Mesendoderm (in vitro differentiated cells): ENCODE measurements around the gene LGALS3.

Experiments
- DNase-seq: peaks from one replicate; pipeline ENCODE4 v3.0.0; 2013
- H2AK5ac ChIP-seq: 2 replicates; pipeline ENCODE4 v1.6.1; 2013; ENCODE audit warnings: low read length, inconsistent platforms
- H2BK120ac ChIP-seq: 2 replicates; pipeline ENCODE4 v1.6.1; 2013; ENCODE audit warnings: low read depth, mild to moderate bottlenecking, low read length, moderate library complexity, mixed read lengths
- H2BK15ac ChIP-seq: replicated peaks from 2 replicates; pipeline ENCODE4 v1.6.1; 2013; ENCODE audit warnings: low read depth, mild to moderate bottlenecking, moderate library complexity
- H2BK5ac ChIP-seq: 2 replicates; pipeline ENCODE4 v1.6.1; 2013; ENCODE audit warnings: low read length, inconsistent platforms
- H3K18ac ChIP-seq: 2 replicates; pipeline ENCODE4 v1.6.1; 2013; ENCODE audit warnings: mild to moderate bottlenecking, low read length, mixed read lengths
- H3K23ac ChIP-seq: one replicate; pipeline ENCODE4 v1.6.1; 2013; ENCODE audit warnings: low read length
- H3K27ac ChIP-seq: 2 replicates; pipeline ENCODE4 v1.5.1; 2013; ENCODE audit warnings: low read depth, mild to moderate bottlenecking, inconsistent platforms, low read length, moderate library complexity
- H3K27me3 ChIP-seq: 2 replicates; pipeline ENCODE4 v1.6.1; 2013; ENCODE audit warnings: low read length, control low read depth, mild to moderate bottlenecking, inconsistent platforms; ENCODE audit not compliant: insufficient read depth, poor library complexity
- H3K36me3 ChIP-seq: 2 replicates; pipeline ENCODE4 v1.6.1; 2013; ENCODE audit warnings: low read length, inconsistent platforms; ENCODE audit not compliant: control insufficient read depth, insufficient read depth
- H3K4ac ChIP-seq: one replicate; pipeline ENCODE4 v1.6.1; 2013; ENCODE audit warnings: low read depth, mild to moderate bottlenecking, low read length, moderate library complexity
- H3K4me1 ChIP-seq: 2 replicates; pipeline ENCODE4 v1.6.1; 2013; ENCODE audit warnings: low read depth, low read length, inconsistent platforms; ENCODE audit not compliant: control insufficient read depth
- H3K4me2 ChIP-seq: 2 replicates; pipeline ENCODE4 v1.6.1; 2013; ENCODE audit warnings: low read length
- H3K4me3 ChIP-seq: 2 replicates; pipeline ENCODE4 v1.5.1; 2013; ENCODE audit warnings: mild to moderate bottlenecking, low read length
- H3K56ac ChIP-seq: one replicate; pipeline ENCODE4 v1.6.1; 2013; ENCODE audit warnings: low read length
- H3K79me1 ChIP-seq: 2 replicates; pipeline ENCODE4 v1.6.1; 2013; ENCODE audit warnings: low read length, inconsistent platforms
- H3K79me2 ChIP-seq: 2 replicates; pipeline ENCODE4 v1.6.1; 2013; ENCODE audit warnings: mild to moderate bottlenecking, low read length; ENCODE audit not compliant: control insufficient read depth, insufficient read depth
- H3K9ac ChIP-seq: 2 replicates; pipeline ENCODE4 v1.6.1; 2013; ENCODE audit warnings: low read length, inconsistent platforms
- H4K5ac ChIP-seq: one replicate; pipeline ENCODE4 v1.6.1; 2013; ENCODE audit warnings: low read length
- H4K8ac ChIP-seq: one replicate; pipeline ENCODE4 v1.6.1; 2013; ENCODE audit warnings: low read depth, mild to moderate bottlenecking, control low read depth, low read length, moderate library complexity
- WGBS: extraction: QIAGEN DNeasy Blood & Tissue Kit; methylation state at CpG from one replicate; pipeline ENCODE4 v1.1.7; 2013; ENCODE audit warnings: low lambda C conversion rate, missing lambda C conversion rate; ENCODE audit not compliant: insufficient coverage; ENCODE audit errors: extremely low coverage; 5-methylcytosine and 5-hydroxymethylcytosine counted together

Gene LGALS3

GRCh38 chr14:55136885-55137786 is 8.1 kb downstream of the LGALS3 start:
- Histone ChIP-seq H3K79me2 (no peaks in the 10 kb centered on the region), H3K27me3 (no peaks in the 10 kb centered on the region), H3K56ac (no peak overlapping the region), H3K23ac (peak overlapping the region; percentile 20), H4K8ac (no peak overlapping the region), H3K36me3 (no peaks in the 10 kb centered on the region), H3K4ac (no peak overlapping the region), H2BK120ac (no peak overlapping the region), H3K4me3 (no peak overlapping the region), H3K9ac (no peak overlapping the region), H3K4me2 (no peak overlapping the region), H3K27ac (no peak overlapping the region), H4K5ac (no peak overlapping the region), H3K4me1 (no peaks in the 10 kb centered on the region), H3K79me1 (no peaks in the 10 kb centered on the region), H3K18ac (no peak overlapping the region), H2BK5ac (no peak overlapping the region), H2BK15ac (no peak overlapping the region), H2AK5ac (no peak overlapping the region)
- DNase-seq = no peak
- no CpG with 5 or more reads among the region's 12 CpGs for WGBS

GRCh38 chr14:55138091-55138490 is 9.0 kb downstream of the LGALS3 start:
- H3K23ac ChIP-seq = no peak overlapping the region
- no peaks in the 10 kb centered on the region for H3K79me1 ChIP-seq
- H4K8ac ChIP-seq = no peak overlapping the region
- H4K5ac ChIP-seq = no peak overlapping the region
- DNase-seq = peak; percentile 60
- no peak overlapping the region for H2AK5ac ChIP-seq
- no peak overlapping the region for H2BK15ac ChIP-seq
- no peak overlapping the region for H3K4me3 ChIP-seq
- H2BK120ac ChIP-seq = no peak overlapping the region
- H3K36me3 ChIP-seq = no peaks in the 10 kb centered on the region
- no peak overlapping the region for H3K4me2 ChIP-seq
- no peak overlapping the region for H3K18ac ChIP-seq
- no CpG with 5 or more reads among the region's 7 CpGs for WGBS
- no peak overlapping the region for H3K56ac ChIP-seq
- H3K27me3 ChIP-seq = no peaks in the 10 kb centered on the region
- H3K4me1 ChIP-seq = no peaks in the 10 kb centered on the region
- no peak overlapping the region for H2BK5ac ChIP-seq
- no peak overlapping the region for H3K4ac ChIP-seq
- H3K9ac ChIP-seq = no peak overlapping the region
- no peak overlapping the region for H3K27ac ChIP-seq
- H3K79me2 ChIP-seq = no peaks in the 10 kb centered on the region

DNA sequence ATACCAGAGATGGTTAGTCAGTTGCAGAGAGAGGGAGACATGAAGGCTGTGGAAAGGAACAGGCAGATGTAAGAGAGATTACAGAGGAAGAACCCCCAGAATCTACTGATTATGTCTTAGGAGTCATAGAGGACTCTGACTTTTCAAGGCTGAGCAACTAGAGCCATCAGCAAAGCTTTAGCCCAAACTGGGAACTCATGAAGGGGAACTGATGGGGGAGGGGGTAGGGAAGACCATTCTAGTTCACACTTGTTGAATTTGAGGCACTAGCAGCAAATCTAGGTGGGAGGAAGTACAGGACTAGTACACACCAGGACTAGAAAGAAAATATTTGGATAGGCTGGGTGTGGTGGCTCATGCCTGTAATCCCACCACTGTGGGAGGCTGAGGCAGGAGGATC is 10.1 kb downstream of the LGALS3 start:
- H3K4ac ChIP-seq = no peak overlapping the region
- no peaks in the 10 kb centered on the region for H3K36me3 ChIP-seq
- no peak overlapping the region for H2BK15ac ChIP-seq
- H2BK120ac ChIP-seq = no peak overlapping the region
- no peak overlapping the region for H3K18ac ChIP-seq
- H2AK5ac ChIP-seq = no peak overlapping the region
- H3K27me3 ChIP-seq = no peaks in the 10 kb centered on the region
- H3K23ac ChIP-seq = no peak overlapping the region
- no peak overlapping the region for H3K4me3 ChIP-seq
- H3K4me1 ChIP-seq = no peaks in the 10 kb centered on the region
- H3K9ac ChIP-seq = no peak overlapping the region
- no peak overlapping the region for H4K8ac ChIP-seq
- no peak overlapping the region for H2BK5ac ChIP-seq
- no peak overlapping the region for H4K5ac ChIP-seq
- no peak overlapping the region for H3K27ac ChIP-seq
- H3K56ac ChIP-seq = no peak overlapping the region
- H3K79me2 ChIP-seq = no peaks in the 10 kb centered on the region
- DNase-seq = no peak
- no peak overlapping the region for H3K4me2 ChIP-seq
- H3K79me1 ChIP-seq = no peaks in the 10 kb centered on the region

- Histone ChIP-seq H3K4me2 (no peak overlapping the region), H3K36me3 (peaks cover under 1% of the 10 kb centered on the region), H3K23ac (no peak overlapping the region), H3K18ac (no peak overlapping the region), H3K56ac (no peak overlapping the region), H2BK5ac (no peak overlapping the region), H3K4me1 (no peaks in the 10 kb centered on the region), H2AK5ac (no peak overlapping the region), H2BK15ac (no peak overlapping the region), H3K79me1 (no peaks in the 10 kb centered on the region), H4K8ac (no peak overlapping the region), H4K5ac (no peak overlapping the region), H3K27ac (no peak overlapping the region), H3K79me2 (no peaks in the 10 kb centered on the region), H3K4me3 (no peak overlapping the region), H3K27me3 (no peaks in the 10 kb centered on the region), H3K9ac (no peak overlapping the region), H3K4ac (no peak overlapping the region), H2BK120ac (no peak overlapping the region)
- no CpG with 5 or more reads among the region's 4 CpGs for WGBS
- no peak for DNase-seq
Measured at GRCh38 chr14:55139696-55140509, 10.9 kb downstream of the LGALS3 start.

GRCh38 chr14:55141825-55142224 is 12.8 kb downstream of the LGALS3 start:
- H3K9ac ChIP-seq = no peak overlapping the region

More at GRCh38 chr14:55141825-55142224, 12.8 kb downstream of the LGALS3 start:
- Histone ChIP-seq H3K4ac (no peak overlapping the region), H4K5ac (no peak overlapping the region), H3K4me2 (no peak overlapping the region), H3K36me3 (peaks cover 5% of the 10 kb centered on the region), H3K56ac (no peak overlapping the region), H4K8ac (no peak overlapping the region), H2BK15ac (no peak overlapping the region), H2BK5ac (no peak overlapping the region), H3K27me3 (no peaks in the 10 kb centered on the region), H3K4me3 (no peak overlapping the region), H3K27ac (no peak overlapping the region), H3K18ac (no peak overlapping the region), H3K79me2 (no peaks in the 10 kb centered on the region), H2BK120ac (no peak overlapping the region), H3K4me1 (no peaks in the 10 kb centered on the region), H3K23ac (no peak overlapping the region), H3K79me1 (no peaks in the 10 kb centered on the region), H2AK5ac (no peak overlapping the region)
- no CpG with 5 or more reads among the region's 3 CpGs for WGBS
- no peak for DNase-seq
